ENCODE measurements around the gene LIMS1.

DNA sequence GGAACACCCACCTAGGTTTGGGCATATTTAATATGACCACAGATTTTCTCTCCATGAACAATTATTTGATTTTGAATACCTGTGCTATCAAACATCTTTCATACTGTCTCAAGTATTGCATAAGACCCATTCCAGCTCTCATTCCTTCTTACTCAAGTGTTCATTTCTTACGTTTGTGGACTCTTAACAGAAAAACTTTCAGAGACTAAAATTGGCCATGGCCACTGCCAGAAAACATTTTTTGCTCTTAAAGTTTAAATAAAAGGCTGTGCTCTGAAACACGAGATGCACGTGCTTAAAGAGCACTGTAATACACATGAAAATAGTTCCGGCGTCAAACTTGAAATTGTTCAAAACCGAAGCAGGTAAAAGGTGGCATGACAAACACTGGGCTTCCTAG lies 89.3 kb downstream of the LIMS1 start:
- no peak for TF ChIP-seq GATA2 (IDR thresholded peaks at IDR 0.05; ENCODE audit: low read depth, low read length)
- no peak for TF ChIP-seq GATA3 (IDR thresholded peaks at IDR 0.05; ENCODE audit: low read depth, low read length)
